SKM-1 (cell line): Measurements from ENCODE around the gene GFRA1.
"Not testable (repeated sequence)": the region's sequence is repeated elsewhere in the genome, so short reads cannot be mapped to it uniquely, and the experiment has no call there.

ENCODE experiments used
- DNase-seq: peaks from one replicate; lab custom pipeline; 2025; ENCODE audit not compliant: unreplicated experiment; lab: John Stamatoyannopoulos, UW

The GFRA1 gene

DNA sequence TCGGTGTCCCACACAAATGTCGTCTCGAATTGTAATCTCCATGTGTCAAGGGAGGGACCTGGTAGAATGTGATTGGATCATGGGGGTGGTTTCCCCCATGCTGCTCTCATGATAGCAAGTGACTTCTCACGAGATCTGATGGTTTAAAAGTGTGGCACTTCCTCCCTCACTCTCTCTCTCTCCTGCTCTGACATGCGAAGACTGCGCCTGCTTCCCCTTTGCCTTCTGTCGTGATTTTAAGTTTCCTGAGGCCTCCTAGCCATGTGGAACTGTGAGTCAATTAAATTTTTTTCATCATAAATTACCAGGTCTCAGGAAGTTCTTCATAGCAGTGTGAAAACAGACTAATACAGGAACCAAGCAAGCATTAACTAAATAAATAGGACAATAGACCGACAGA lies 229.1 kb downstream of the GFRA1 start:
- no peak for DNase-seq

DNA sequence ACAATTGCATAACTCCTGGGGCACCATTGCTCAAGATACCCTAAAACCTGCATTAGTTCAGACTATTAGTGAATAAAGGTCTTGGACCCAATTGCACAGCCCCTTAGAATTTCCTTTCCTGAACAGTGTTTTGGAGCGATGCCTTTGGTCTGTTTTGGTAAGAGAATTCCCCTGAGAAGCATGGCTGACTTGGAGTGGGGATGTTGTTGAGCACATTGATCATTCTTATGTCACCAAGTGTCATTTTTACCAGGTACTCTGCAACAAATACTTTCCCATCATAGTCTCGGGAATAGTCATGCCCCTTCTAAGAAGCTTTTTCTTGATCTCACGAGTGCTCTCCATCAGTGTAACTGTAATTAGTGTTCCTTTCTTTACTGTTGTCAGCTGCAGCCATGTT lies 229.7 kb downstream of the GFRA1 start:
- DNase-seq = no peak

DNA sequence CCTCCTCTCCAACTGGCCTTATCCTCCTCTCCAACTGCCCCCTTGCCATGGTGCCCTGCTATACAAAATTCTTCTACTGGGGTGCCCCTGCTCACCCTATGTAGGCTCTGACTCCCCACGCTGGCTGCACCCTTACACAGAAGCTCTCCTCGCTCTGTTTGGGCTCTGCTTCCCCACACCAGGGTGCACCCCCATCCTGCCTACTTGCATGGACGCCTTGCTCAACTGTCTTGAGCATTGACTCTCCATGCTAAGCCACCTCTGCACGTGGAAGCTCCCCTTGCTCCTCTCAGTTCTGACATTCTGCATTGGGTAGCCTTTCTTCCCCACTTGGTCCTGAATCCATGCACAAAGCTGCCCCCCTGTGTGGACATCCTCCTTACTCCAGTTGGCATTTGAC lies 231.1 kb downstream of the GFRA1 start:
- no peak for DNase-seq

DNA sequence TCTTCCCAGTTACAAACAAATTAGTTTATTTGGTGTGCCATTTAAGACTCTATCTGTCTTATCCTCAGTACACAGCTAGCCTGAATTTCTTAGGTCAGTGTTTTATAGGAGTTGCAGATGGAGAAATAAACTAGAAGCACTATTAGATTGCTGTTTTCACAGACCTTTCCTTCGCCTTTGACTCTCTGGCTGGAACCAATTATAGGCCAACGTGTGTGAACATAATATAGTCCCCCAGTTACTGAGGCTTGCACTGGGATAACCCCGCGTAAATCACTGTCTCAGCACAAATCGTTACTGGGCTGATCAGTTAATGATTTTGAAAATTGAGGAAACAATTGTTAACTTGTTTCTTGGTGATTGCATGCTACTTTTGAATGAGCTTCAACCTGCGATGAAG lies 233.4 kb downstream of the GFRA1 start:
- DNase-seq = no peak

DNA sequence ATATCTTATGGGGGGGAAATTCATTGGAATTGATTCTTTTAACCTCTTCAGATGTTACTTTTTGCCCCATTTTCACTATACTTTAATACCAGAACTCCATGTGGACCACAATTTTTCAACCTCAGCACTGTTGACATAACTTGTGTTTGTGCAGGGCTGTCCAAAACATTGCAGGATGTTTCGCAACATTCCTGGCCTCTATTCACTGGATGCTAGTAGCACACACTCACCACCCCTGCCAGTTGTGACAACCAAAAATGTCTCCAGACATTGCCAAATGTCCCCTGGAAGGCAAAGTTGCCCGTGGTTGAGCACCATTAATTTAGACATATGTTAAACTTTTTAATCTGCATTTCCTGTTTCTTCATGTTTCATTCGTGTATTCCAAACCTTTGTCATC lies 234.7 kb downstream of the GFRA1 start:
- DNase-seq = no peak

DNA sequence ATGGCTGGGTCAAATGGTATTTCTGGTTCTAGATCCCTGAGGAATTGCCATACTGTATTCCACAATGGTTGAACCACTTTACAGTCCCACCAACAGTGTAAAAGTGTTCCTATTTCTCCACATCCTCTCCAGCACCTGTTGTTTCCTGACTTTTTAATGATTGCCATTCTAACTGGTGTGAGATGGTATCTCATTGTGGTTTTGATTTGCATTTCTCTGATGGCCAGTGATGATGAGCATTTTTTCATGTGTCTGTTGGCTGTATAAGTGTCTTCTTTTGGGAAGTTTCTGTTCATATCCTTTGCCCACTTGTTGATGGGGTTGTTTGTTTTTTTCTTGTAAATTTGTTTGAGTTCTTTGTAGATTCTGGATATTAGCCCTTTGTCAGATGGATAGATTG lies 237.6 kb downstream of the GFRA1 start:
- not testable (repeated sequence) for DNase-seq

DNA sequence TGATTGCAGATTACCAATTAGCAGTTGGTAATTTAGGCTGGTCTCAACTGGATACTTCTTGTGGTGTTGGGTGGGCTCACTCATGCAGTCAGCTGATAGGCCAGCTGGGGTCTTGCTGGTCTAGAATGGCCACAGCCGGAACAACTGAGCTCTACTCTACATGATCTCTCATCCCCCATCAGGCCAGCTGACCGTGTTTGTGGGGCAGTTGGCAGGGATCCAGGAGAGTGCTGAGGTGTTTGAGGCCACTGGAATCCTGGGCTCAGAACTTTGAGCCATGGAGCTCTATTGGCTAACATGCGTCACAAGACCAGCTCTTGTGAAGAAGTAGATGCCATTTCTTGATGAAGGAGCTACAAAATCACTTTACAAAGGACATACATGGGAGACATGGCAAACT lies 242.4 kb downstream of the GFRA1 start:
- no peak for DNase-seq

DNA sequence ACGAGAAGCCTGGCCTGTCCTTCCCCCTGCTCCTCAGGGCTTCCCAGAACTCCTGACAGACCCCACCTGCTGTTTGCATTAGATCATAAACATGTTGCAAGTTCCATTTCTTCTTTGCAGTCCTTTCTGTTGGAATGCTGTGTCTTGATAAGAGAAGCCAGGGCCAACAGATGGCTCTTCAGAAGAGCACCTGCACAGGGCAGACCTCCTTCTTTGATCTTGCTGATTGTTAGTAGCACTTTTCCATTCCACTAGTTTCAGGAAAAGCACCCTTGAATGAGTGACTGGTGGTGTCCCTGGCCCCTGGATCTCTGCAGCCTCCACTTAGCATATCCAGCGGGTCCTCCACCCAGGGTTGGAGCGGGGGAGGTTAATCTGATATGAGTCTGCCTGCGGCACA lies 243.2 kb downstream of the GFRA1 start:
- no peak for DNase-seq

DNA sequence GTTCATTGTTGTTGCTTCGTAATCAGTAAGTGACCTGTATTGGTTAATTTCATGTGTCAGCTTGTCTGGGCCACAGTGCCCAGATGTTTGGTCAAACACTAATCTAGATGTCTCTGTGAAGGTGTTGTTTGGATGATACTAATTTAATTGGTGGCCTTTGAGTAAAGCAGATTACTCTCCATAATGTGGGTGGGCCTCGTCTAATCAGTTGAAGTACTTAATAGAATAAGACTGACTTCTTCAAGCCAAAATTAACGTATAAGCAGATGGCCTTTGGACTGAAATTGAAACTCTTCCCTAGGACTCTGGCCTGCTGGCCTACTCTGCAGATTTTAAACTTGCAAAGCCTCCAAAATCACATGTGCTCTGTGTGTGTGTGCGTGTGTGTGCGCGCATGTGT lies 245.7 kb downstream of the GFRA1 start:
- no peak for DNase-seq

DNA sequence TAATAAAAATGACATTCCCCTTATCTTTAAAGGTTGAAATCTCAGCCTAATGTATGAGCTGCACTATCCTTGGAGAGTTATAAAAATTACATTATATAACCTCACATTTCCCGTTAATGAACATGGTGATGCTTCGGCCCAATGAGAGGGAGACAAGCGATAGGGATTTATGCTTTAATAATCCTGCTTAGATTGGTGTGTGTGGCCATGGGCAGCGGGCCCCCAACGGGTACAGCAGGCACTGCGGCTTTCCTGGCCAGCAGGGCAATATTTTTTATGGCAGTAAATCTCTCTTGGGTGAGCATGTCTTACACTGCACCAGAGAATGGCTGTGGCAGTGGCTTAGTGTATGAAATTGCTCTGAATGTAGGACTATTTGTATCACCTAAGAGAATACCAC lies 246.3 kb downstream of the GFRA1 start:
- no peak for DNase-seq

DNA sequence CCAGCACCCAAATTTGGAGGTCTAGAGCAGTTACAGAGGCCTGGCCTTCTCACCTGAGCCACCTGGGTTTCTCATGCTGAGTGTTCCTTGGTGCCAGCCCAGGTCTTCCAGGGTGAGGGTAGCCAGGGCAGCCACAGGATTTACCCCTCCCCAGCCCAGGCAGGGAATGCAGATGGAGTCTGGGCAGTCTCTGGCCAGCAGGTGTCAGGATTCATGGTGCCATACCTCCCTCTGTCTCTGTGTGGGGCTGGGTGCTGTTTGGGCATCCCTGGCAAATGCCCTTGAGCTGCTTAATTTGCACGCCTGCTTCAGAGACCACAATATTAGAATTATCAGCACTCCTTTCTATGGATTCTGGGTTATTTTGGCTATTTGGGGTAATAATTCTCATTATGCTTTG lies 246.7 kb downstream of the GFRA1 start:
- no peak for DNase-seq

DNA sequence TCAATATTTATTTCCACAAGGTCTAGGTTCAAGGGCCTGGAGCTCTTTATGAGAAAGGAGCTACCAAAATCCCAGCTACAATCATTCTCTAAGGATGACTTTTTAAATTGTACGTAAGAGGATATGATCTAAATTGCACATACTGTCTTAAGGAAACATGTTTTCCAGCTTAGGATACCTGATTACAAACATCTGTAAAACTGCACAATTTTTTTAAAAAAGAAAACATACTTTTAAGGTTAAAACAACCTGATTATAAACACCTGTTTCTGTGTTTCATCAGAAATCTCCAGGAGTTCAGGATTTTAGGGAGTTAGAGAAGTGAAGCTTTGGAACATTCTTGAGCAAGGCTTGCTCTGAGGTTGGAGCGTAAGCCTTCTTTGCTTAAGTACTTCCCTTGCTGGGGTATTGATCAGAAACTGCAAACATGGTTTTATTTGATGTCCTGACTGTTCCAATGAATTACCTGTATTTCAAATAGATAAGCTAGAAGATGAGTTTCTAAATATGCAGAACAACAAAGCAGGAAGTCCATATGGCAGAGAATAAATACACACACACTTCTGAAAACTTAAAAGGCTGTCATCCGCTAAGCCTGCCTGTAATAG lies 248.6 kb downstream of the GFRA1 start:
- DNase-seq = no peak

DNA sequence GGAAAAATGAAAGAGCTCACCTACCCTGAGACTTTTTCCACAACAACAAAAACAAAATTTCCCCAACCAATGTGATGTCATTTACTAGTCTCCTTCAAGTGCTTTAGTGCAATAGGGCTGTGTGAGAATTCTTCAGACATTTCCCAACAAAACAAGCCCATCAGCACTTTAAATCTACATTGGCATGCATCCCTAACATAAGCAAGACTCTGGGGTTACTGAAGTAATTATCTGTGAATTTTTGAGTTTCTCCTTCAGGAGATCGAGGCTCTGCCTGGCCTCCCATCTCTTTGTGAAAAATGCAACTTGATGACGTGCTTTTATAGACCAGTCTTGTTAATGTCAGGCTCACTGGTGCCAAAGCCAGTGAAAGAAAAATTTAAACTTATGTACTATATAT lies 255.6 kb downstream of the GFRA1 start:
- no peak for DNase-seq

DNA sequence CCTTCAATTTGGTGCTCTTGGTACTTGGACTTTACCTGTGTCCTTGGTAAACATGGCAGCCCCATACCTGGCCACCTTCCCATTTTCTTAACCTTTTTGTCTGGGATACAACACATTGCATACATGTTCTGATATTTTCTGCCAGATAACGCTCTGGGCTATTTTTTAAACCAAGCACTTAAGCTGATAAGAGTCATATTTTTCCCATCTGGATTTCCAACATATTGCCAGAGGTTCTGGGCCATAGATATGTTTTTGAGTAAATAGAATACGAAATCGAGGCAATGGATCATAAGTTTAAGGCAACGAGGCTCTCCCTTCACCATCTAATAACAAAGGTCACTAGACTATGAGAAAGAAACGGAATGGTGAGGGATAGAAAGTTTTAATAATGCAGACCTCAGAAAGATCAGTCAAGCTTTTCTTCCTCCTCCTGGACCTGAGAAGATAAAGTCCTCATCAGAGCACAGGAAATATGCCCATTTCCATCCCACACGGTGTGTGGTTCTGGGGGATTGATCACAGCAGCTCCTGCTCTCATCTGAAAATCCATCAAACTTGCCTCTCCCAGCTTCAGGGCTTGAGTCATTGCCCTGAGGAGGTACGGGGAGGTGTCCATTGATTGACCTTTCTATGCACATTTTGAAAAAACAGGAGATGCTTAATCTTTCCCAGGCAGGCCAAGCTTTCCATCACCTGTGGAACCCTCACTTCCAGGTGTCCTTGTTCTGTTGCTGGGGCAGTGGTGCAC lies 257.2 kb downstream of the GFRA1 start:
- DNase-seq = no peak

DNA sequence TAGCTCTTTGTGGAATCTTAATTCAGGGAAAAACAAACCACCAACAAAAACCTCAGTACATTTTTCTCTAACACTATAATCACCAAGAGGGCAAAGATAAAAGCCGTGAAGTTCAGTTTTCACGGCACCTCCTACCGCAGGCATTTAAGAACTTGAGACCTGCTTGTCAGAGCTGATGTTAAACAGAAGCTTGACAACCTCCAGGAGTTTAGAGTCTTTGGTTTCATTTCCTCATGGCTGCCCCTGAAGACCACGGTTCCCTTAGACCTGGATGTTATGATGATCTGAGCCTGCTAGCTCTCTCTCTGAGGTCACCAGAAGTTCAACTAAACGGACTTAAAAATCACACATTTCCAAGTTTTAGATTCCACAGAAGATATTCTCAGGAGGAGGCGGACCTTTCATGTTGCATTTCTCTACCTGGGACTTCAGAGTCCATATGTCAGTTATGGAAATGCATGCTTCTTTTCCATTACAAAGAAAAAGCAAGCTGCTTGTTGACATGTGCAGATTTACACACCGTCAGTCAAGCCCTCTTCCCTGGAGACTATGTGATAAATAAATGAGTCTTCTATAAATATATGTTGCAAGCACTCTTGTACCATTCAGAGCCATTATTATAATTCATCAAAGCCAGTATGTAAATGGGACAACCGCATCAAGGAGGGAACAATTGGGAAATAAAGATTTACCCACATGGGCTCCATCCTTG lies 258.0 kb downstream of the GFRA1 start:
- no peak for DNase-seq

DNA sequence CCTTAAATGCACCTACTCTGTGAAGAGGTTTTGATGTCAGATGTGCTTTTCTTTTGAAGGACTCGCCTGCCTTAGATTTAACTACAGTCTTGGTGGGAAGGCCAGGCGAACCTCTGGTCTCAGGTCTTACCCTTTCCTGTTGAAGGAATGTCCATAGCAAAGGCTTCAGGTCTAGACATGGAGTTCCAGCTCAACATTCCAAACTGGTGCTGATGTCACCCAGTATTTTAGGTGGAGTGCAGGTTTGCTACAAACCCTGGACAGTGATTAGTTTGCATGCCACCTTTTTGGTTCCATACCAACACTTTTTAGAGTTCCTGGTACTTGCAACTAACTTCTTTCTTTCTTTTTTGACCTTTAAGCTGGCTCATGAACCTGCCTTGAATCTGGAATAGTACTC lies 258.7 kb downstream of the GFRA1 start:
- DNase-seq = no peak

DNA sequence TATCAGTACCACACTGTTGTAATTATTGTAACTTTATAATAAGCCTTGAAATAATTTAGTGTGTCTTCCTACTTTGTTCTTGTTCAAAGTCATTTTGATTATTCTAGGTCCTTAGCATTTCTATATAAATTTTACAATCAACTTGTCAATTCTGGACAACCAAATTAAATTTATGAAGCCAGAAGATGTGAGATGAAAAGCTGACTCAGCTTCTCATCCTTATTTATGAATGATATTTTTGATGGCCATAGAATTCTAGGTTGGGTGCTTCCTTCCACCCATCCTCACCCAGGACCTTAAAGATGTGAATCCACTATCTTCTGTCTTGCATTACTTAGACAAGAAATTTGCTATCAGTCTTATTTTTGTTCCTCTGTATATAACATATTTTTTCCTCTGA lies 261.1 kb downstream of the GFRA1 start:
- no peak for DNase-seq

DNA sequence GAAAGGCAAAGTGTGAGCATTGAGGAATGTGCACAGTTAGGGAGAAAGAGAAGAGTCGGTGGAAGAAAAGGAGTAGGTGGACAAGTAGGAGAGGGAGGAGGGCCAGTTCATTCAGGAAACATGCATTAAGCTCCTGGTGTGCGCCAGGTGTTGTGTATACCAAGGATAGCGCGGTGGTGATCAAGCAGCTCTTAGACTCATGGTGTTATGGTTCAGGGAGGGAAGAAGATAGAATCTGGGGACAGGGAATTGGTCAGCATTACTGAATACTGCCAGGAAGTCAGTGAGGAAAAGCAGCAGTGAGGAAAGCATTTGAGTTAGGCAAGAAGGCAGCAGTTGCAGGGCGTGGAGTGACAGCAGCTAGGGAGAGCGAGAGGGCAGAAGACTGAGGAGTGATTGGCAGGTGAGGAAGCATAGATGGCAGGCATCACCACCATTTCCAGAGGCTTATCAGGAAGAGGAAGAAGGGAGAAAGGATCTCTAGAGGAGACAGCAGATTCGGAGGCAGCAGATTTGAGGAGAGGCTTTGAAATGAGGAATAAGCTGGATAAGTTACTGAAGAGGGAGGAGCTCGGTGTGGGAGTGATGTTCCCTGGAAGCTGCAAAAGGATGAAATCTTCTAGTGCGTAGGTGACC lies 265.6 kb downstream of the GFRA1 start:
- no peak for DNase-seq
